ENCODE measurements around the gene AMZ2. TPM values are rescaled to one million over a fixed set of nuclear protein-coding genes. Genes with fewer than 3 reads are reported as not detected.
"Not testable (repeated sequence)": the region's sequence is repeated elsewhere in the genome, so short reads cannot be mapped to it uniquely, and the experiment has no call there.

The AMZ2 gene
- total RNA-seq, 1 donor from 2014 or later, result 70.3 TPM

DNA sequence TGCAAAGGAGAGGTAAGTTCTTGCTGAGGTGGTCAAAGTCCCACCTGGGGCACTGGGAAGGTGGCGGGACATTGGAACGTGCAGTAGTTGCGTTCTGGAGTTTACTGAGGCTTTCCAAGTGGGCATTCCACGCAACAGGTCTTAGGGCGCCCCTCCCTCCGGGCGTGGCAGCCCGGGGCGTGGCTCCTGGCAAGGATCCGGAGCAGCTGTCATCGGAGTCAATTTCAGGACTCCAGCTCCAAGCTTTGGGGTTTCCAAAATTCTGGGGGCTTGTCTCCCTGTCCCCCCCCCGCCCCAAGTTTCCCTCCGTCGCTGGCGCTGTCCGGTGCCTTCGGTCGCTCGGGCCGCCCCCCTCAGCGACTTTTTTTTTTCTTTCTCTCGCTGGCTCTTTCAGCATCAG lies 43.1 kb upstream of the AMZ2 start:
- TF ChIP-seq, protein P1, sequence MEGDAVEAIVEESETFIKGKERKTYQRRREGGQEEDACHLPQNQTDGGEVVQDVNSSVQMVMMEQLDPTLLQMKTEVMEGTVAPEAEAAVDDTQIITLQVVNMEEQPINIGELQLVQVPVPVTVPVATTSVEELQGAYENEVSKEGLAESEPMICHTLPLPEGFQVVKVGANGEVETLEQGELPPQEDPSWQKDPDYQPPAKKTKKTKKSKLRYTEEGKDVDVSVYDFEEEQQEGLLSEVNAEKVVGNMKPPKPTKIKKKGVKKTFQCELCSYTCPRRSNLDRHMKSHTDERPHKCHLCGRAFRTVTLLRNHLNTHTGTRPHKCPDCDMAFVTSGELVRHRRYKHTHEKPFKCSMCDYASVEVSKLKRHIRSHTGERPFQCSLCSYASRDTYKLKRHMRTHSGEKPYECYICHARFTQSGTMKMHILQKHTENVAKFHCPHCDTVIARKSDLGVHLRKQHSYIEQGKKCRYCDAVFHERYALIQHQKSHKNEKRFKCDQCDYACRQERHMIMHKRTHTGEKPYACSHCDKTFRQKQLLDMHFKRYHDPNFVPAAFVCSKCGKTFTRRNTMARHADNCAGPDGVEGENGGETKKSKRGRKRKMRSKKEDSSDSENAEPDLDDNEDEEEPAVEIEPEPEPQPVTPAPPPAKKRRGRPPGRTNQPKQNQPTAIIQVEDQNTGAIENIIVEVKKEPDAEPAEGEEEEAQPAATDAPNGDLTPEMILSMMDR (IDR thresholded peaks at IDR 0.05; ENCODE audit: unreplicated experiment), result no peak
- H3K27ac Mint-ChIP-seq (ENCODE audit: unreplicated experiment), result no peak overlapping the region
- DNase-seq (ENCODE audit: low spot score), result no peak
- H3K4me3 Mint-ChIP-seq (ENCODE audit: unreplicated experiment), result peak overlapping the region; percentile 77
- peaks cover 13% of the 10 kb centered on the region for H3K27me3 Mint-ChIP-seq (ENCODE audit: unreplicated experiment)
- H3K36me3 Mint-ChIP-seq (ENCODE audit: low read depth, unreplicated experiment), result peaks cover 6% of the 10 kb centered on the region
- H3K9me3 Mint-ChIP-seq (ENCODE audit: unreplicated experiment), result no peaks in the 10 kb centered on the region
- peaks cover 24% of the 10 kb centered on the region for H3K4me1 Mint-ChIP-seq (ENCODE audit: unreplicated experiment)

DNA sequence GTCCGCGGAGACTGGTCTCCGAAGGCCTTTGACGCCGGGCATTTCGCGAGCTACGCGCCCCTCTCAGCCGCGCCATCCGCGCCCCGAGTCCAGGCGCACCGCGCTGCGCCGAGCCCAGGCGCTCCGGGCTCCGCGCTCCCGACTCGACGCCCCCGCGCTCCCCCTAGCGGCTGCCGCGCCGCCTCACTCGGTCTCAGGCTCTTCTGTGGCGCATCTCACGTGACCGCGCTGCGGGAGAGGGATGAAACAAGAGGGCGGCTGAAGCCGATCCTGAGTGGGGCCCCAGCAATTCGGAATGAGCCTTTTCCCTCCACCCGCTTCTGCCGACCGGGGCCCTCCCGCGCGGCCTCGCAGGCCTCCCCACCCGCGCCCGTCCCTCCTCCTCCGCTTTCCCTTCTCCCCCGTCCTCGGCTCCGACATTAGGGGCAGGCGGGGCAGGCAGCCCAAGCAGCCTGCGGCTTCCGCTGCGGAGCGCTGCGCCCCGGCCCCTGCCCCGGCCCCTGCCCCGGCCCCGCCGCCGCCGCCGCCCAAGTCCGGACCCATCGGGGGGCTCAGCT lies 42.5 kb upstream of the AMZ2 start:
- H3K4me3 Mint-ChIP-seq (ENCODE audit: unreplicated experiment), result peak overlapping the region; percentile 83
- peaks cover 22% of the 10 kb centered on the region for H3K4me1 Mint-ChIP-seq (ENCODE audit: unreplicated experiment)
- no peaks in the 10 kb centered on the region for H3K9me3 Mint-ChIP-seq (ENCODE audit: unreplicated experiment)
- peak overlapping the region; percentile 70 for H3K27ac Mint-ChIP-seq (ENCODE audit: unreplicated experiment)
- TF ChIP-seq, protein P1 (IDR thresholded peaks at IDR 0.05; ENCODE audit: unreplicated experiment), result peak; percentile 90
- peaks cover 9% of the 10 kb centered on the region for H3K27me3 Mint-ChIP-seq (ENCODE audit: unreplicated experiment)
- peaks cover 9% of the 10 kb centered on the region for H3K36me3 Mint-ChIP-seq (ENCODE audit: low read depth, unreplicated experiment)
- peak; percentile 93 for DNase-seq (ENCODE audit: low spot score)

DNA sequence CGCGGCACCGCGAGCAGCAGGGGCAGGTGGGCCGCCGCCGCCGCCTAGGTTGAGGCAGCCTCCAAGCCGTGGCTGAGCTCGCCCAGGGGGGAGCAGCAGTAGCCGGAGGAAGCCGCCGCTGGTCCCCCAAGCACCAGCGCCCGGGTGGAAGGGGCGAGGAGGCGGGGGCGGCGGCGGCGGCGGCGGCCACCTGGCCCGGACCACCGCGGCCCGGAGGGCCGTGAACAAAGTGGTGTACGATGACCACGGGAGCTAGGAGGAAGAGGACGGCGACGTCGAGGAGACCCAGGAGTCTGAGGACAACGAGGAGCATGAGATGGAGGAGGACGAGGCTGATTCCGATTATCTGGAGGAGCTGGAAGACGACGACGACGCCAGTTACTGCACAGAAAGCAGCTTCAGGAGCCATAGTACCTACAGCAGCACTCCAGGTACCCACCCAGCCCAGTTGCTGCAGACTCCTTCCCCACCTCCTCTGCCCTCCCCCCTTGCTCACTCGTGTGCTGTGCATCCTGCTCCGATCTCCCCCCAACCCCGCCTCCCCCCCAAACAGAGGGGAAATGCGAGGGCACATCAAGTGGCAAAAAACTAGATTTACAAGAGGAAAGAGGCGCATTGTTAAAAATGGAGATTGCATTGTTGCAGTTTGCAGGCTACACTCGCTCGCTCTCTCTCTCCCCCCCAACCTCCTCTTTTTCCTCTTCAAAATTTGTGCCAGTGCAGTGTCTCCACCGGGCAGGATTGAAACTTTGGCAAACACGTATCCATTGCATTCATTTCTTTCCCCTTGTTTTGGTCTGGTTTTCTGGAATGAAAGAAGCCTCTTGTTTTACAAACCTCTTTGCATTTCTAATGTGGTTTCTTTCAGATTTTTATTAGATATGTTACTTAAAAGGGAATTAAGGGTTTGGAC lies 41.8 kb upstream of the AMZ2 start:
- H3K27ac Mint-ChIP-seq (ENCODE audit: unreplicated experiment), result peak overlapping the region; percentile 92
- DNase-seq (ENCODE audit: low spot score), result no peak
- H3K9me3 Mint-ChIP-seq (ENCODE audit: unreplicated experiment), result no peaks in the 10 kb centered on the region
- H3K4me3 Mint-ChIP-seq (ENCODE audit: unreplicated experiment), result peak overlapping the region; percentile 98
- peaks cover 15% of the 10 kb centered on the region for H3K36me3 Mint-ChIP-seq (ENCODE audit: low read depth, unreplicated experiment)
- TF ChIP-seq, protein P1 (IDR thresholded peaks at IDR 0.05; ENCODE audit: unreplicated experiment), result no peak
- H3K4me1 Mint-ChIP-seq (ENCODE audit: unreplicated experiment), result peaks cover 25% of the 10 kb centered on the region
- H3K27me3 Mint-ChIP-seq (ENCODE audit: unreplicated experiment), result peaks cover 7% of the 10 kb centered on the region

DNA sequence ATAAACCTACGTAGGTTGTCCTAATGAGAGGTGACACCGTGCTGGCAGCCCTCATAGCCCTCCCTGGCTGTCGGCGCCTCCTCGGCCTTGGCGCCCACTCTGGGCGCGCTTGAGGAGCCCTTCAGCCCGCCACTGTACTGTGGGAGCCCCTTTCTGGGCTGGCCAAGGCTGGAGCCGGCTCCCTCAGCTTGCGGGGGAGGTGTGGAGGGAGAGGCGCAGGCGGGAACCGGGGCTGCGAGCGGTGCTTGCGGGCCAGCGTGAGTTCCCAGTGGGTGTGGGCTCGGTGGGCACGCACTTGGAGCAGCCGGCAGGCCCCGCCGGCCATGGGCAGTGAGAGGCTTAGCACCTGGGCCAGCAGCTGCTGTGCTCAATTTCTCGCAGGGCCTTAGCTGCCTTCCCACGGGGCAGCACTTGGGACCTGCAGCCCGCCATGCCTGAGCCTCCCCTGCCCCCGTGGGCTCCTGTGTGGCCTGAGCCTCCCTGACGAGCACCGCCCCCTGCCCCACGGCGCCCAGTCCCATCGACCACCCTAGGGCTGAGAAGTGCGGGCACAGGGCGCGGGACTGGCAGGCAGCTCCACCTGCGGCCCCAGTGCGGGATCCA lies 40.1 kb upstream of the AMZ2 start:
- Mint-ChIP-seq H3K27ac (ENCODE audit: unreplicated experiment) (no peak overlapping the region), H3K9me3 (ENCODE audit: unreplicated experiment) (no peaks in the 10 kb centered on the region), H3K27me3 (ENCODE audit: unreplicated experiment) (peaks cover 9% of the 10 kb centered on the region), H3K4me1 (ENCODE audit: unreplicated experiment) (peaks cover 29% of the 10 kb centered on the region), H3K36me3 (ENCODE audit: low read depth, unreplicated experiment) (peaks cover 16% of the 10 kb centered on the region), H3K4me3 (ENCODE audit: unreplicated experiment) (no peak overlapping the region)
- DNase-seq (ENCODE audit: low spot score), result no peak
- TF ChIP-seq, protein P1 (IDR thresholded peaks at IDR 0.05; ENCODE audit: unreplicated experiment), result no peak

DNA sequence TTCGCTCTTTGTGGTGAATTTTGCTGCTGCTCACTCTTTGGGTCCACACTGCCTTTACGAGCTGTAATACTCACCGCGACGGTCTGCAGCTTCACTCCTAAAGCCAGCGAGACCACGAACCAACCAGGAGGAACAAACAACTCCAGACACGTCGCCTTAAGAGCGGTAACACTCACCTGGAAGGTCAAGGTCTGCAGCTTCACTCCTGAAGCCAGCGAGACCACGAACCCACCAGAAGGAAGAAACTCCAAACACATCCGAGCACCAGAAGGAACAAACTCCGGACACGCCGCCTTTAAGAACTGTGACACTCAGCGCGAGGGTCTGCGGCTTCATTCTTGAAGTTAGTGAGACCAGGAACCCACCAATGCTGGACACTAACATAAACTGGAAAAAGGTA lies 39.2 kb upstream of the AMZ2 start:
- H3K27me3 Mint-ChIP-seq (ENCODE audit: unreplicated experiment); H3K27ac Mint-ChIP-seq (ENCODE audit: unreplicated experiment); H3K9me3 Mint-ChIP-seq (ENCODE audit: unreplicated experiment); DNase-seq (ENCODE audit: low spot score): not testable (repeated sequence)
- Mint-ChIP-seq H3K36me3 (ENCODE audit: low read depth, unreplicated experiment) (peaks cover 16% of the 10 kb centered on the region), H3K4me3 (ENCODE audit: unreplicated experiment) (peak overlapping the region; percentile 27), H3K4me1 (ENCODE audit: unreplicated experiment) (peaks cover 37% of the 10 kb centered on the region)

DNA sequence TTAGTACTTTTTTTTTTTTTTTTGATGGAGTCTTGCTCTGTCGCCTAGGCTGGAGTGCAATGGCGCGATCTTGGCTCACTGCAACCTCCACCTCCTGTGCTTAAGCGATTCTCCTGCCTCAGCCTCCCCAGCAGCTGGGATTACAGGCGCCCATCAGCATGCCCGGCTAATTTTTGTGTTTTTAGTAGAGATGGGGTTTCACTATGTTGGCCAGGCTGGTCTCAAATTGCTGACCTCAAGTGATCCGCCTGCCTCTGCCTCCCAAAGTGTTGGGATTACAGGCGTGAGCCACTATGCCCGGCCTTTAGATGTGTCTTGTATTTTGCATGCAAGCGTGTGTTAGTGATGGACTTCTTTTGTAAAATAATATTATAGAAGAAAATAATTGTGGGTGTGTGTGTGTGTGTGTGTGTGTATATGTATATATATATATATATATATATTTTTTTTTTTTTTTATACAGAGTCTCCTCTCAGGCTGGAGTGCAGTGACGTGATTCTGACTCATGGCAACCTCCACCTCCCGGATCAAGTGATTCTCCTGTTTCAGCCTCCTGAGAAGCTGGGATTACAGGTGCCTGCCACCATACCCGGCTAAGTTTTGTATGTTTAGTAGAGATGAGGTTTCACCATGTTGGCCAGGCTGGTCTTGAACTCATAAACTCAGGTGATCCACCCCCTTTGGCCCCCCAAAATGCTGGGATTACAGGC lies 38.5 kb upstream of the AMZ2 start:
- Mint-ChIP-seq H3K4me1 (ENCODE audit: unreplicated experiment) (peaks cover 44% of the 10 kb centered on the region), H3K27me3 (ENCODE audit: unreplicated experiment) (peaks cover 11% of the 10 kb centered on the region), H3K36me3 (ENCODE audit: low read depth, unreplicated experiment) (peaks cover 16% of the 10 kb centered on the region)
- not testable (repeated sequence) for H3K27ac Mint-ChIP-seq (ENCODE audit: unreplicated experiment); H3K4me3 Mint-ChIP-seq (ENCODE audit: unreplicated experiment); H3K9me3 Mint-ChIP-seq (ENCODE audit: unreplicated experiment); DNase-seq (ENCODE audit: low spot score)

Measured in endothelial cell (in vitro differentiated cells).